HG03095 (cell line): Measurements from ENCODE around the gene GALNT15.

Experiments
- ATAC-seq: cut with Tn5 transposase; IDR thresholded peaks from one replicate; pipeline ENCODE4 v1.9.1; 2021; ENCODE audit warnings: moderate library complexity; ENCODE audit not compliant: unreplicated experiment

Gene GALNT15, protein sequence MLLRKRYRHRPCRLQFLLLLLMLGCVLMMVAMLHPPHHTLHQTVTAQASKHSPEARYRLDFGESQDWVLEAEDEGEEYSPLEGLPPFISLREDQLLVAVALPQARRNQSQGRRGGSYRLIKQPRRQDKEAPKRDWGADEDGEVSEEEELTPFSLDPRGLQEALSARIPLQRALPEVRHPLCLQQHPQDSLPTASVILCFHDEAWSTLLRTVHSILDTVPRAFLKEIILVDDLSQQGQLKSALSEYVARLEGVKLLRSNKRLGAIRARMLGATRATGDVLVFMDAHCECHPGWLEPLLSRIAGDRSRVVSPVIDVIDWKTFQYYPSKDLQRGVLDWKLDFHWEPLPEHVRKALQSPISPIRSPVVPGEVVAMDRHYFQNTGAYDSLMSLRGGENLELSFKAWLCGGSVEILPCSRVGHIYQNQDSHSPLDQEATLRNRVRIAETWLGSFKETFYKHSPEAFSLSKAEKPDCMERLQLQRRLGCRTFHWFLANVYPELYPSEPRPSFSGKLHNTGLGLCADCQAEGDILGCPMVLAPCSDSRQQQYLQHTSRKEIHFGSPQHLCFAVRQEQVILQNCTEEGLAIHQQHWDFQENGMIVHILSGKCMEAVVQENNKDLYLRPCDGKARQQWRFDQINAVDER

DNA sequence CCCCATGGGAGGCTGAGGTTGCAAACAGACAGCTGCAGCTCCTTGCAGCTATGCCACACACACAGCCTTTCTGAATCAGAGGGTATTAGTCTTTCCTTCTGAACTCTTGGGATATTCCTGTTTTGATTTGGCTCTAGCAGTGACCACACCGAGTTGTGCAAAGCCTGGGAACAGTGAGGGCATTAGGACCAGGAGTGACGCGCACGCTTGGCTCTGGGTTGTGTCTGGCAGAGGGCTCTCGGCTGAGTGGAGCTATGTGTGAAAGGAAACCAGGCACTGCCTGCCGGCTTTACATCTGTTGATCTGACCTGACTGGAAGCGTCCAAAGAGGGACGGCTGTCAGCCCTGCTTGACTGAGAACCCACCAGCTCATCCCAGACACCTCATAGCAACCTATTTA, at the start of gene GALNT15:
Gene GALNT15 (plus strand): TSS at position 292 of the 400 bp plus-strand sequence. CDS start 472 bp downstream, outside the sequence.
- no peak for ATAC-seq

DNA sequence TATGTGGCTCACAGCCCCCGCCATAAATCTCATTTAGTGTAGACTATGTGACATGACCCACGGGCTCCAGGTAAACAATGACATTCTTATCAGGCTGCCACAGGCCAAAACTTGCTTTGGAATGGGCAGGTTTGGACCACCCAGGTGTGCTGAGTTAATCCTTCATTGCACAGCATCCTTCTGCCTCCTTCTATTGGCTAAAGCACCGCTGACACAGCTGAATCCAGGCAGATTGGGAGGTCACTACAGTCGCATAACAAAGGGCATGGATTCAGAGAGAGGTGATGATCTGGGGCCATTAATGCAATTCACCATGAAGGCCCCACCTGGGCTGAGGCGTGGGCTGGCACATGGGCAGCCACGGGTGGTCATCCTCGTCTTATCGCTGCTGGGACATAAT, 47.8 kb upstream of the GALNT15 start:
- no peak for ATAC-seq

DNA sequence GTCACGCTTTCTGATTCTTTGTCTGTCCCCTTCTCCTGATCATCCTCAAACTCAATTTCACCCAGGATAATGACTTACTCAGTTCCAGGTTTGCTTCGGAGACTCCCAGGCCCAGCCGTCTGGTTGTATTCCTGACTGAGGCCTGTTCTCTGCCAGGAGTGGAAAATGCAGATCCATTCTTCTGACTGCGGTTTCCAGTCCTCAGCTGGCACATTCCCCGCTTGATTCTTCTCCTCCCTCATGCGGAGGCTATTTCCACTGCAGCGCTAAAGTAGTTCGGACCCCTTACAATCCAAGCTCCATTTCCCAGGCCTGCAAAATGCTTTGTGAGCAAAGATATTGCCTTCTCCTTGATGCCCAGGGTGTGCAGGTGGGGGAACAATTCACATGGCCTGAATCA, 47.2 kb upstream of the GALNT15 start:
- ATAC-seq = no peak

DNA sequence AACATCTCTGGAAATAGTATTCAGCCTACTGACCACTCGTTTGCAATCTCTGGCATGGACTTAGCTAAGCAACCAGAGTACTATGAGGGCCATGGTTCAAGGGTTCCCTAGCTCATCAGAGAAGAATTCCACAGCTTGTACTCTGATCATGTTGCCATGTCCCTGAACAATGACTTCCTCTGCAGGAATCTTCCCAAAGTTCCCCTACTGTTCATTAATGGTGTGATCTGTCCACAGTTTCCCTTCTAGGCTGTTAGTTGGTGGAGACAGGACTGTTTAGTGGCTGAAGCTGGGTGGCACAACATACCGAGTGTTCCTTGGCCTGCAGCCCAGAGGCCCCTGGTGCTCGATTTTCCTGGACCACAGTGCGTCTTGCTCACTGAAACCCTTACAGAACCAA, 44.4 kb upstream of the GALNT15 start:
- ATAC-seq = no peak

DNA sequence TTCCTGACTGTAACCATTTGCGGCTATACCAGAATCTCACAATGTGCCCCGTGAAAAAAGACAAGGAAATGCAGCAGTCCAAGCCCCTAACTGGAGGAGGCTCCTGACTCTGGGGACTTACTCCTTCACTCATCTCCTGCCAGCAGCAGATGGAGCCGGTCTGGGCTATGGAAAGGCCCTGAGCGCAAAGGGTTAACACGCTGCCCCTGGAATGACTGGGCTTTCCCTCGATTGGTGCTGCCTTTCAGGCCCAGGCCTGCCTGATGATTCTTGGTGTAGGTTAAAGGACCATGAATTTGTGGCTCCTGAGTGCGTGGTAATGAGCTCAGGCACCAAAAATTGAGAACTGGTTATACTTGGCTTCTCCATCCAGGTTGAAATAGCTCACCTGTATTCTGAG, 42.3 kb upstream of the GALNT15 start:
- no peak for ATAC-seq

DNA sequence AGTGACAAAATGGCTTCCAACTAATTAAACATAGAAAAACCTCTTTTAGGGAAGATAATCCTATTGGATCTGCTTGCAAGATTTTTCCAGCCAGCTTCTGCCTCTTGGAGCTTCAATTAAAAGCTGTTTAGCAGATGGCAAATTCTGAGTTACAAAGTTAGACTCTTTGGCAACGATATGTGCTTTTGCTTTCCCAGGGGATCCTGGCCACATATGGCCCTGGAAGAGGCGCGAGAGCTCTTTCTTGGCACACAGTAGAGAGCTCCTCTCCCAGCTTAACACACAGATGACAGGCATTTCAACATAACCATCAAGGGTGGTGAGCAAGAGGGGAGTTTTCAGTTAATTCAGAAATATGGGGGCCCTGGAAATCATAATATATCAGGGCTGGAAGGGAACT, 41.6 kb upstream of the GALNT15 start:
- ATAC-seq = no peak

DNA sequence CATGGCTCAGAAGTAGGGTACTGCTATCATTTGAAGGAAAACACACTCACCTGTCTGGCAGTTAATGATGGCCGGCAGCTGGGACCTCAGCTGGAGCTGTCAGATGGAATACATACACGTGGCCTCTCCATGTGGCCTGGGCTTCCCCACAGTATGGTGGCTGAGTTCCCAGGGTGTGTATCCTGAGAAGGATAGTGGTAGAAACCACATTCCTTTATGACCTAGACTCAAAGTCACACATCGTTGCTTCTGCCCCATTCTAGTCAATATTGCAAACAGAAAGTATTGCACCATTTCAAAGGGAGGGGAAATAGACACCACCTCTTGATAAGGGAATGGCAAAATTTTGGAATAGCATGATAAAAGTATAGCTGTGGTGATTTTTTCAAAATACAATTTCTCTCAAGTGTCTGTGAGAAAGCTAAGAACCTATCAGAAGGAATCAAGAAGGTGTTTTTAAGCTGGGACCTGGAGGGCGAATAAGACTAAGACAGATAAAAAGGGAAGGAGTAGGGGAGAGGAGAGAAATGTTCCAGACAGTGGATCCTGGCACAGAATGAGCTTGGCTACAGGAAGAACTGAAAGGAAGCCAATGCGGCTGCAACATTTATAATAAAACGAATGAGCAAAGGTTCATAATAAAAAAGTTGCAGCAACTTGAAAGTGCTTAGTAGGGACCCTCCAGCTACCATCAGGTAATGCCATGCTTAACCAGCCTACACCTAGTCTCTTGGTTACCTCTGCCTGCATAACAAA, 40.1 kb upstream of the GALNT15 start:
- ATAC-seq = no peak

DNA sequence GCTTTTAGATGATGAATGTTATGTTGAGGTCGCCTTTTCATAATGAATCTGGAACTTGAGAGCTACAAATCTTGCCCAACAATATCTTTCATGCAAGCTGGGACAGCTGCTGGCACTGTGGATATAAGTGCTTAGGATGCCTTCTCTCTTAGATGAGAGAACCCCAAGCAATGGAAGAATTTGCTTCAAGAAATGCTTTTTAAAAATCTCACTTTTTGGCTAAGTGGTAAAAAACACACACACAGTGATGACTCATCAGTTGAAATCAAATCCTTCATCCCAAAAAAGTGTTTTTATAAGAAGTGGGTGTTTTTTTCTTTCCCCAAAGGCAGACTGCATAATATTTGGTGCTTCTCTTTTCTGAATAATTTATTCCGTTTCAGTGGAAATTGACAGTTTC, 38.4 kb upstream of the GALNT15 start:
- ATAC-seq = no peak

DNA sequence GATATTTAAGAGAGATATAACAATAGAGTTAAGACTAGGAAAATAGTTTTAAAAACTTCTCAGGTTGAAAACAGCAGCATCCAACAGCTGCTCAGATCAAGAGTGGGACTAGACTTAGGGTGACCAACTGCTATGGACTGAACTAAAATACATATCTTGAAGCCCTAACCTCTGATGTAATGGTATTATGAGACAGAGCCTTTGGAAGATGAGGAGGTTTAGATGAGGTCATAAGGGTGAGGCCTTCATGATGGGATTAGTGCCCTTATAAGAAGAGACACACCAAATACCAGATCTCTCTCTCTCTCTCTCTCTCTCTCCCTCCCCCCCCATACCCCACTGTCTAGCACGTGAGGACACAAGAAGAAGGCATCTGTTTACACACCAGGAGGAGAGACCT, 37.4 kb upstream of the GALNT15 start:
- no peak for ATAC-seq

DNA sequence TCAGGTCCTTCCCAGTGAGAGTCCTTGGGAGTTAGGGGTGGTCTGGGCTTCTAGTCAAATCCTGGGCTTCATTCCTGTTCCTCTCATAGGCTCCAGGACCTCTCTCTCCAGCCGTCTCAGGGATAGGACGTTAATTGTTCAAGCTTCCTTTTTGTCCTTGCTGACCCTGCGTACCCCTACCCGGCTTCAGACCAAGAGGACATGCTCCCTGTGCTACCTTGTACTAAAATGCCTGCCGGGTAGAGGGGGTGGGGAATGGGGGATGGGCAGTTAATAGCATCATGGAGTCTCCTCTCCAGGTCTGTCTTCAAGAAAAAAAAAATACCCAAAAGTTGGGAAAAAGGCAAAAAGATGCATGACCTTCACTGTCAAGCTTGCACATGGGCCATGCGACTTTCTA, 36.5 kb upstream of the GALNT15 start:
- no peak for ATAC-seq

DNA sequence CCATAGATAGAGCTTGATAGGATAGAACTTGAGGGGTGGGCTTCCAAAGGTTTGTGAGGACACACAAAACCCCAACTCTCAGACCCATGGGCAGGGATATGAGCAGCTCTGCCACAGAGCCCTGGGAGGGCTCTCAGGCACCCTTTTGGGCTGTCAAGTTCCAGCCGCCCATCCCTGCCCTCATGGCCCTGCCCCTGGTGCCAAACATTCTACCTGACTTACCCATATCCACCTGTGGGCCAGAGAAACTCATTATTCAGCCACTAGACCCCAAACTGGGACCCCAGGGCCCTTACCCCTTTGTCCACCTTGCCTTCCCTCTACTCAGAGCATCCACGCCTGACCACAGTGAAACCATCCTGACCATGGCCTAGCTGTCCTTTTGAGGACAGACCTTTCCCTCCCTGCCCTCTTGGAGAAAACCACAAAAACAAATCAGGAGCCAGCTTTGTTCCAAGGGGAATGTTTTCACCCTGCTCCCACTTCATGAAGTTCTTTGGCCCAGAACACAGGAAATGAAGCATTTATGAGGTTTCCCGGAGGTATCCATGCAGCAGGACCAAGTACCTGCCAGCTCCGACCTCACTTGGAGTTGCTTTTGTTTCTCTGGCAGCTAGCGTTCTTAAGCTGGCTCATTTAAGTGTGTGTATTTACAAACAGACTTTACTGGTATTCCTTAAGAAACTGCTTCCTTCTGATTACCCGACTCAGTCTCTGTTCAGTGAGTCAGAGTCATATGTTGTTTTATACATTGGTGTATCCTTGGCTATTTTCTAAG, 34.2 kb upstream of the GALNT15 start:
- no peak for ATAC-seq

DNA sequence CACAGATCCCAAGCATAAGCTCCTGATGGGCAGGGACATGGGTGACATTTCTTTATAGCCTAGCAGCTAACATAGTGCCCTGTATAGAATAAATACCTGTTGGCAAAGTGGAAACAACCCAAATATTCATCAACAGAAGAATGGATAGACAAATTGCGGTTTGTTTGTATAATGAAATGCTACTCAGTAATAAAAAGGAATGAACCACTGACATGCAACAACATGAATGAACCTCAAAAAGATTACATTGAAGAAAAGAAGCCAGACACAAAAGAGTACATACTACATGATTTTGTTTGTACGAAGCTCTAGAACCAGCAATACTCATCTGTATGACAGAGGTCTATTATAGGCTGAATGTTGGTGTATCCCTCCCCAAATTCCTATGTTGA, 33.6 kb upstream of the GALNT15 start:
- ATAC-seq = no peak

DNA sequence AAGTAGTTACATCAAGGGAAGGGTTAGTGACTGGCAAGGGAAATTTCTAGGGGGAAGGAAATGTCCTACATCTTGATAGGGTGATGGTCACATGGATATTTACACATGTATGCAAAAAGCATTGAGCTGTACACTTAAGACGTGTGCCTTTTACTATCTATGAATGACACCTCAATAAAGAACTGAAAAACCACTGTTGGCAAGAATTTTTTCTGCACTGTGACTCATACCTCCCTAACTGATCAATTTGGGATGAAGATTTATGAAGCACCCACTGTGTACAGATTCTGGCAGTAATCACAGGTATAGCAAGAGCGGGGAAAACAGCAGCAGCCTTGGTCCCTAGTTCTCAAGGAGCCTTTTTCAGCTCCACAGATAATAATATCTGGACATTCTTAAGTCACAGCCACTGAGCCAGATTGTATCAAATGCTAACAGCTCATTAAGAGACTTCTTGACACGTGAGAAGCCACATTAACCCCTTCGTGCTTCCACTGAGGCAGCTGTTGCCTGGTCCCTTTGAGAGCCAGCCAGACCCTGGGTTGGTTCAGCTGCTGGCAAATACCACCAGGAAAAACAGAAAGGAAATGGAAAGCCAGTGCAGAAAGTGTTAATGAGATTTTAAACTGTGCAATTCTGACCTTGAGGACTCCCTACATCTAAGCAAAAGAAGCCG, 32.0 kb upstream of the GALNT15 start:
- no peak for ATAC-seq

DNA sequence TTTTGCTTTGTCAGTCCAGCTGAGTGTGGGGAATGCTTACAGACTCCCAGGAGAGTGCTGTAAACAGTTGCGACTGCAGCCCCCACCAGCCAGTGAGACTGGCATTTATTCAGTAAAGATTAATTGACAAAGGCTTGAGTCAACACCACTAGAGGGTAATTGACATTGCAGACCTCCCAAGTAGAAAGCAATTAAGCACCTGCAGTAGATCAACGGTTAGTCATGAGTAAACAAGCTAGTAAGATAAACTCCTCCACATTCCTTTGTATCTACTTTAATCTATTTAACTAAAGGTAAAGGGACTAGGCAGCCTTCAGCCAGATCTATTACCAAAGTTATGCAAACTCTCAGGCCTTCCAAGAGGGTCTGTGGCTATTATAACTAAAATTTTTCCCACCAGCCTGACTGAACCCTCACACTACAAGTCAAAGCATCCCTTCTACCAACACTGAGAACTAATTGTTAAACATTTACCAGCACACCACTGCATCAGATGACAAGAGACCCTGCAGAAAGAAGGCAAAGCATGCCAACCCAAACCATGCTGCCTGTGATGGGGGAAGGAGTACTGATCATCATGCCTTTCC, 30.5 kb upstream of the GALNT15 start:
- ATAC-seq = no peak

DNA sequence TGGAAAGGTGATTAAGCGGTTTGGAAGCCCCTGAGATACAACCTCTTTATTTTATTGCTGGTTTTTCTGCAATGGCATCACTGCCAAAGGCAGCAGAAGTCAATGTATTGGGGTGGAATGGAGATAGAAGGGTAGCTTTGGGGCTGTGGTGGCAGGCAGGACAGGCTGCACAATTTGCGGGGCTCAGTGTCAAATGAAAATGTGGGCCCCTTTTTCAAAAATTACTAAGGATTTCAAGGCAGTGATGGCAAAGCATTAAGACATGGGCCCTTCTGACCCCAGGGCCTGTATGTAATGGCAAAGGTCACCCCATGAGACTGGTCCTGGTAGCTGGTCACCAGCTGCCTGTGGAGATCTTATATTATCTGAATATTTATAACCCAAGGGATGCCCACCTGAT, 29.3 kb upstream of the GALNT15 start:
- no peak for ATAC-seq

DNA sequence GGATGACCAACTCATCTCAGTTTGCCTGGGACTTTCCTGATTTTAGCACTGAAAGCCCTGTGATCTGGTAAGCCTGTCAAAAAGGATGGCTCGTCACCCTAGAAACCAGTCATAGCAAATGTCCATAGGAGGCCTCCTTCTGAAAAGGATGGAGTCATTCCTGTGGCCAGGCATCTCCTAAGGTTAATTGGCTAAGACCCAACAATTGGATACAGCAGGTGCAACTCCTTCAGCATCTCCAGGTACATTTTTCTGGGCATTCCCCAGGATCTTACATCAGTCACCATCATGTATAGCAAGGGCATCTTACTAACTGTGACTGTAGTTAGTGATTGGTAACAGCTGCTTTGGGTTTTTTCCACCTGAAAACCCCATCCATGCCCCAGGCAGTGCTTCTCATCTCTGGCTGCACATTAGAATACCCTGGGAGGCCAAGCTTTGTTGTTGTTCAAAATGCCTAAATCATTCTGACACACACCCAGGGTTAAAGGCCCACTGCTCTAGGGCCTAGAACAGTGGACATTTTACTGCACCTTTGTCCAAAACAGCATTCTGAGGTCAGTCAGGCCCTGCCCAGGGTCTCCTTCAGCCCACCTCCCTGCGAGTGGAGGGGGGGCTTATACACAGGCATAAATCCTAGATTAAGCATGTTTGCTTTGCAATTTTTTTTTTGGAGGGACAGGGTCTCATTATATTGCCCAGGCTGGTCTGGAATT, 28.3 kb upstream of the GALNT15 start:
- ATAC-seq = peak; percentile 67

DNA sequence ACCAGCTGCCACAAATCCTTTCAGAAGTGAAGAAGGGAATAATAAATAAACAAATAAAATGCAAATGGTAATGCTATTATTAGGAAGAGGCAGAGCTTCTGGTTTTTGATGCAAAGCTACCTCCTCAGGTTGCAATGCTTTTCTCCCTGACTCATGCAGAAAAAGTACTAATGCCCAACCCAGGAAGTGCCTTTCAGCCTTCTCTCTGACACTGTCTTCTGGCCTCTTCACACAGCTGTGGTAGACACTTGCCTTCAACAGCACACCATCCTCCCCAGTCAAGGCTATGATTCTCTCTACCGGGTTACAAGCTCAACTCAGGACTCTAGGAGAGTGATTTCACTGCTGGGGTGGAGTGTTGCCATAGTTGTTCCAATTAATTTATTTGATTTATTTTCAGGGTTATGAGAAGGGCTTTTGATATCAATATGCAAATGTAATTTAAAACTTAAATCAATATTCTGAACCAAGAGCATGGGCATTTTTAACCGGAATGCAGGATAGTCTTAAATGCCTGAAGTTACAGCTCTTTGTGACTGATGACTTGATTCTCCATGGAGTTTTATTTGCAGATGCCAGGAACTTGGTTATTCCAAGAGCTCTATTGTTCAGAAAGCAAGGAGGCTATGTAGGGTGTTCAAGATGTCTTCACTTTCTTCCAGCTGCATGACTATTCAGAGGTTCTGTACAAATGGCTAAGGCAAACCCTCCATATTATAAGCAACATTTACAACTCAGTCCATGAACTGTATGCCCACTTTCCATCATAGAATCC, 27.1 kb upstream of the GALNT15 start:
- ATAC-seq = no peak

DNA sequence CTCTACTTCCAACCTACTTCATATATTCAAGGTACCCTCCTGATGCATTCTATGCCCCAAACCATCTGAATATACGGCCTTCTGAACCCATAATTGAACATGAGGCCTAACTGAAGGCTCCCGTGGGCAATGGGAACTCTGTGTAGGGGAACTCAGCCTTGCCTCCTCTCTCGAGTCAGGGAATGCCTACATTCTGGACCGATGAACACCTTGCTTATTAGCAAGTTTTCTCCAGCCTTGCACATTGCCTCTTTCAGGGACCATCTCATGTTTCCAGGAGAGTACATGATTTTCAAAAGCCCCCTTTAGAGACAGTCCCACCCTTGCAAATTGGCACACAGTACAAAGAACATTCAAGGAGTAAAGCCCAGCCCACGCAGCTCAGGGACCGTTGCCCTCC, 26.3 kb upstream of the GALNT15 start:
- no peak for ATAC-seq

DNA sequence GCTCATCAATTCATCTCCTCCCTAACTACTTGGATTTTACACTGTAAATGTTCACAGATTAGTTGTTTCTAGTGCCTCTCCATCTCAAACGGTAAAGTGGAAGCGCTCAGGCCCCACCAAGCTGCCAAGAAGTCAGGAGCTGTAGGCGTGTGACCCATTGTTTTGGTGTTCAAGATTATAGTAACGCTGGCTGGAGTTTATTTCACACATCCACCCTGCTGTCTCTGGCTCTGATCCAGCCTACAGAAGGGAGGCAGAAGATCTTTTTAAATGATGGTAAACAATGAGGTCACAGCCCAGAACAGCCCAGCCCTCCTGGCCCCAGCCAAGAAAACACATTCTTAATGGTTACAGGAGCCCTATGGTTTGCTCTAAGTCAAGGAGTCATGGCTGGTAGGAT, 25.7 kb upstream of the GALNT15 start:
- no peak for ATAC-seq
